ENCODE results near the gene PCDHGB2. TPM values are rescaled to one million over a fixed set of nuclear protein-coding genes. Genes with fewer than 3 reads are reported as not detected.

Gene PCDHGB2
- total RNA-seq, 1 experiment from 2014 or later: 1.4 TPM

DNA sequence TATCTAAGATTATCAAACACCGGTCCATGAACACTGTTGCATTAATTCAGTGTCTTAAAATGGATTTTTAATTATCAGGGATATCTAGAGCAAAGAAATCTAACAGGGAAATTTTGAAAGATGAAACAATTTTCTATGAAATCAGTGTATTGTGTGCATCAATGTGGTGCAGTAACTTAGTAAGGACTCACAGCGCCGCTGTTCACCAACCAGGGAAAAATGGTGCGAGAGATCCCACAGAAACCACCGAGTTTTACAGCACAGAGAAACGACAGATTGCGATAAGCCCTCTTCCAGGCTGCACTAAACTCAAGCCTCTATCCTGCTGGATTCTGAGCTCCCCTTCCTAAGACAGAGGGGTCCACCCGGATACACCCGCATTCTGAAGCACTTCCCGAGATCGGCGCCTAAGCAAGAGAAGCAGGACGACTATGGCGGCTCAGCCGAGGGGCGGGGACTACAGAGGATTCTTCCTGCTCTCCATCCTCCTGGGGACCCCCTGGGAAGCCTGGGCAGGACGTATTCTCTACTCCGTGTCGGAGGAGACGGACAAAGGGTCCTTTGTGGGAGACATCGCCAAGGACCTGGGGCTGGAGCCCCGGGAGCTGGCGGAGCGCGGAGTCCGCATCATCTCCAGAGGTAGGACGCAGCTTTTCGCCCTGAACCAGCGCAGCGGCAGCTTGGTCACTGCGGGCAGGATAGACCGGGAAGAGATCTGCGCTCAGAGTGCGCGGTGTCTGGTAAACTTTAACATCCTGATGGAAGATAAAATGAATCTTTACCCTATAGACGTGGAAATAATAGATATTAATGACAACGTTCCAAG lies 22.9 kb downstream of the PCDHGB2 start, which contains the start of gene PCDHGA7:
TSS of gene PCDHGA7 (plus strand) at position 274 of the 826 bp plus-strand sequence. CDS start at position 432, 158 bp downstream.
- ChIA-PET CTCF (no interaction called here), POLR2A (ENCODE audit: unreplicated experiment) (no interaction called here)
- no peak within 1 kb of the TSS for H3K9ac ChIP-seq (ENCODE audit: low read length)

DNA sequence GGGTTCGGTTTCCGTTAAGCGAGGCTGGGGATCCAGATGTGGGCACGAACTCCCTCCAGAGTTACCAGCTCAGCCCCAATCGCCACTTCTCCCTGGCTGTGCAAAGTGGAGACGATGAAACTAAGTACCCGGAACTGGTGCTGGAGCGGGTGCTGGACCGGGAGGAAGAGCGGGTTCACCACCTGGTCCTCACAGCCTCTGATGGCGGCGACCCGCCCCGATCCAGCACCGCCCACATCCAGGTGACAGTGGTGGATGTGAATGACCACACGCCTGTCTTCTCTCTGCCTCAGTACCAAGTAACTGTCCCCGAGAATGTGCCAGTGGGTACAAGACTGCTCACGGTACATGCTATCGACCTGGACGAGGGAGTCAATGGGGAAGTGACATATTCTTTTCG lies 23.6 kb downstream of the PCDHGB2 start:
- Histone ChIP-seq H3K27ac (ENCODE audit: low read length) (no peak overlapping the region), H3K4me1 (ENCODE audit: insufficient read depth, low read length) (no peaks in the 10 kb centered on the region), H3K27me3 (ENCODE audit: low read length) (no peaks in the 10 kb centered on the region), H3K9ac (ENCODE audit: low read length) (no peak overlapping the region), H4K20me1 (ENCODE audit: low read length) (no peaks in the 10 kb centered on the region), H3F3A (ENCODE audit: low read length, unreplicated experiment) (no peaks in the 10 kb centered on the region), H3K9me2 (replicated peaks; ENCODE audit: low read length) (no peaks in the 10 kb centered on the region), H3K36me3 (ENCODE audit: low read depth, low read length) (no peaks in the 10 kb centered on the region), H2AFZ (ENCODE audit: low read length) (no peak overlapping the region), H3K4me2 (ENCODE audit: low read length) (no peak overlapping the region), H3K4me3 (ENCODE audit: low read length) (no peak overlapping the region), H3K79me2 (ENCODE audit: low read length) (no peaks in the 10 kb centered on the region), H3K9me3 (ENCODE audit: low read length) (0 out of 2 replicates have a peak, but pooled peaks cover 4% of the 10 kb centered on the region)
- DNase-seq (no peak), ATAC-seq (no peak)
- TF ChIP-seq EZH2 (IDR thresholded peaks at IDR 0.05; ENCODE audit: low read length, unreplicated experiment): no peak
- TF ChIP-seq, protein P1, sequence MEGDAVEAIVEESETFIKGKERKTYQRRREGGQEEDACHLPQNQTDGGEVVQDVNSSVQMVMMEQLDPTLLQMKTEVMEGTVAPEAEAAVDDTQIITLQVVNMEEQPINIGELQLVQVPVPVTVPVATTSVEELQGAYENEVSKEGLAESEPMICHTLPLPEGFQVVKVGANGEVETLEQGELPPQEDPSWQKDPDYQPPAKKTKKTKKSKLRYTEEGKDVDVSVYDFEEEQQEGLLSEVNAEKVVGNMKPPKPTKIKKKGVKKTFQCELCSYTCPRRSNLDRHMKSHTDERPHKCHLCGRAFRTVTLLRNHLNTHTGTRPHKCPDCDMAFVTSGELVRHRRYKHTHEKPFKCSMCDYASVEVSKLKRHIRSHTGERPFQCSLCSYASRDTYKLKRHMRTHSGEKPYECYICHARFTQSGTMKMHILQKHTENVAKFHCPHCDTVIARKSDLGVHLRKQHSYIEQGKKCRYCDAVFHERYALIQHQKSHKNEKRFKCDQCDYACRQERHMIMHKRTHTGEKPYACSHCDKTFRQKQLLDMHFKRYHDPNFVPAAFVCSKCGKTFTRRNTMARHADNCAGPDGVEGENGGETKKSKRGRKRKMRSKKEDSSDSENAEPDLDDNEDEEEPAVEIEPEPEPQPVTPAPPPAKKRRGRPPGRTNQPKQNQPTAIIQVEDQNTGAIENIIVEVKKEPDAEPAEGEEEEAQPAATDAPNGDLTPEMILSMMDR (conservative IDR thresholded peaks at IDR 0.05; ENCODE audit: low read depth, low read length): no peak
- no peak for TF ChIP-seq EZH2phosphoT487 (IDR thresholded peaks at IDR 0.05; ENCODE audit: borderline replicate concordance, low read length)
- ChIA-PET POLR2A (ENCODE audit: unreplicated experiment) (no interaction called here), CTCF (no interaction called here)
- intact Hi-C loops (cut with micrococcal nuclease): no loop called here
- BruUV-seq (replicated peaks): no TSS peak

More for the DNA sequence above, 22.9 kb downstream of the PCDHGB2 start, which contains the start of gene PCDHGA7:
- DNase-seq: no peak
- BruUV-seq (replicated peaks): no TSS peak
- Histone ChIP-seq H3K4me3 (ENCODE audit: low read length) (no peak within 1 kb of the TSS), H3F3A (ENCODE audit: low read length, unreplicated experiment) (no peaks in the 10 kb centered on the region), H3K36me3 (ENCODE audit: low read depth, low read length) (no peaks in the 10 kb centered on the region), H2AFZ (ENCODE audit: low read length) (no peak within 1 kb of the TSS), H3K27me3 (ENCODE audit: low read length) (no peaks in the 10 kb centered on the region), H3K27ac (ENCODE audit: low read length) (no peak within 1 kb of the TSS), H3K79me2 (ENCODE audit: low read length) (no peaks in the 10 kb centered on the region), H3K9me2 (replicated peaks; ENCODE audit: low read length) (no peaks in the 10 kb centered on the region), H3K4me2 (ENCODE audit: low read length) (no peak within 1 kb of the TSS), H3K4me1 (ENCODE audit: insufficient read depth, low read length) (no peaks in the 10 kb centered on the region), H4K20me1 (ENCODE audit: low read length) (no peaks in the 10 kb centered on the region), H3K9me3 (ENCODE audit: low read length) (0 out of 2 replicates have a peak, but pooled peaks cover 3% of the 10 kb centered on the region)
- TF ChIP-seq EZH2 (IDR thresholded peaks at IDR 0.05; ENCODE audit: low read length, unreplicated experiment): no peak
- TF ChIP-seq, protein P1 (conservative IDR thresholded peaks at IDR 0.05; ENCODE audit: low read depth, low read length): no peak
- TF ChIP-seq EZH2phosphoT487 (IDR thresholded peaks at IDR 0.05; ENCODE audit: borderline replicate concordance, low read length): no peak
- no peak for ATAC-seq
- intact Hi-C loops (cut with micrococcal nuclease): no loop called here
